Measurements from ENCODE around the gene CAMKK2. TPM values are rescaled to one million over a fixed set of nuclear protein-coding genes. Genes with fewer than 3 reads are reported as not detected.

The CAMKK2 gene
- total and polyA plus RNA-seq, 9 of the 15 experiments (the other 6 are each of a cell fraction or from before 2014, with no cell fraction given): 4.3 to 32.0 (median 18.2) TPM

DNA sequence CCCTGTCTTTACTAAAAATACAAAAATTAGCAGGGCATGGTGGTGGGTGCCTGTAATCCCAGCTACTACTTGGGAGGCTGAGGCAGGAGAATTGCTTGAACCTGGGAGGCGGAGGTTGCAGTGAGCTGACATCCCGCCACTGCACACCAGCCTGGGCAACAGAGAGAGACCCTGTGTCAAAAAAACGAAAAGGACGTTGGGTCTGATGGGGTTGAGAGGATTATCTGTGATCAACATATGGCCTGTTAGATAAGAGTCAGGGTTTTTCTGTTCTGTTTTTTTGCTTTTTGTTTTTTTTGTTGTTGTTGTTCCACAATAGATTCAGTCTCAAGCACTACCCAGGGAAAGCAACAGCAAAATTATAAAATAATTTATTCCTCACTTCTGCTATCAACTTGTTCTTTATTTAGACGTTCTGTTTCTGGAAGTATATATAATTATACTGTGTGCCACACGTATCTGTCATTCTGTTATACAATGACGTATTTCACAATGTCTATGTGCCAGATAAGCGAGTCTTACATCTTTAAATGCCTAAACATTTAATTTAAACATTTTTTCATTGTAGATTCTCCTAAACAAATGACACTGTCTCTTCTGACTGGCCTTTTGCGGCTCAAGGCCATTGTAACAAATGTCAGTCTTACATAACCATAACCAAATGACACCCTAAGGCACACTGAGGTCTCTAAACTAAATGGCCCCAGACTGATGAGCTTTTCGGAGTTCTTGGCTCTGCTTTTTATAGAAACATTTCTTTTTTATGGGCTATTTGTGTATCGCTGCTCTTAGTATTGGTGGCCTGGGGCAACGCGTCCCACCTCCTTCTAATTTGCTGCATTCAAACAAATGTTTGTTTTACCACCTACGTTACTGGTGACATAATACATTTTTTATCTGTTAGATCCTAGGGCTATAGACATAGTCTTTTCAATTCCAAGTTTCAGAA, 93.8 kb downstream of the CAMKK2 start (continued):
- TF ChIP-seq, protein P1, sequence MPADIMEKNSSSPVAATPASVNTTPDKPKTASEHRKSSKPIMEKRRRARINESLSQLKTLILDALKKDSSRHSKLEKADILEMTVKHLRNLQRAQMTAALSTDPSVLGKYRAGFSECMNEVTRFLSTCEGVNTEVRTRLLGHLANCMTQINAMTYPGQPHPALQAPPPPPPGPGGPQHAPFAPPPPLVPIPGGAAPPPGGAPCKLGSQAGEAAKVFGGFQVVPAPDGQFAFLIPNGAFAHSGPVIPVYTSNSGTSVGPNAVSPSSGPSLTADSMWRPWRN (IDR thresholded peaks at IDR 0.05; ENCODE audit: low read depth): peak; percentile 53
- TF ChIP-seq FOXM1 (IDR thresholded peaks at IDR 0.05; ENCODE audit: low read depth): peak; percentile 69
- no peak for TF ChIP-seq FOXM1 (CRISPR knock-in tag; IDR thresholded peaks at IDR 0.05; ENCODE audit: low read depth)
- 0 out of 2 replicates have a peak, but pooled peaks have one; percentile 9 for TF ChIP-seq ZNF239 (CRISPR knock-in tag; IDR thresholded peaks at IDR 0.05)
- TF ChIP-seq ARID1B (IDR thresholded peaks at IDR 0.05): peak; percentile 97
- no peak for TF ChIP-seq KLF6 (CRISPR knock-in tag; IDR thresholded peaks at IDR 0.05; ENCODE audit: borderline replicate concordance)
- peak; percentile 47 to 62; a peak in 3 of 4 replicates for TF ChIP-seq TRIM24 (IDR thresholded peaks at IDR 0.05)
- TF ChIP-seq SMAD4 (CRISPR knock-in tag; conservative IDR thresholded peaks at IDR 0.05): peak; percentile 56; the same call in 1 of the 2 replicates
- peak; percentile 77 for TF ChIP-seq TCF3 (CRISPR knock-in tag; IDR thresholded peaks at IDR 0.05)
- no peak for TF ChIP-seq ZNF311 (CRISPR knock-in tag; IDR thresholded peaks at IDR 0.05)
- TF ChIP-seq, protein P2, sequence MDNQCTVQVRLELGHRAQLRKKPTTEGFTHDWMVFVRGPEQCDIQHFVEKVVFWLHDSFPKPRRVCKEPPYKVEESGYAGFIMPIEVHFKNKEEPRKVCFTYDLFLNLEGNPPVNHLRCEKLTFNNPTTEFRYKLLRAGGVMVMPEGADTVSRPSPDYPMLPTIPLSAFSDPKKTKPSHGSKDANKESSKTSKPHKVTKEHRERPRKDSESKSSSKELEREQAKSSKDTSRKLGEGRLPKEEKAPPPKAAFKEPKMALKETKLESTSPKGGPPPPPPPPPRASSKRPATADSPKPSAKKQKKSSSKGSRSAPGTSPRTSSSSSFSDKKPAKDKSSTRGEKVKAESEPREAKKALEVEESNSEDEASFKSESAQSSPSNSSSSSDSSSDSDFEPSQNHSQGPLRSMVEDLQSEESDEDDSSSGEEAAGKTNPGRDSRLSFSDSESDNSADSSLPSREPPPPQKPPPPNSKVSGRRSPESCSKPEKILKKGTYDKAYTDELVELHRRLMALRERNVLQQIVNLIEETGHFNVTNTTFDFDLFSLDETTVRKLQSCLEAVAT (IDR thresholded peaks at IDR 0.05): peak in 1 of 2 experiments; percentile 55; a peak in 1 of 4 replicates
- no peak for TF ChIP-seq PHB (CRISPR knock-in tag; IDR thresholded peaks at IDR 0.05)
- peak; percentile 91 for TF ChIP-seq CEBPB (tag; IDR thresholded peaks at IDR 0.05)
- TF ChIP-seq, protein P3, sequence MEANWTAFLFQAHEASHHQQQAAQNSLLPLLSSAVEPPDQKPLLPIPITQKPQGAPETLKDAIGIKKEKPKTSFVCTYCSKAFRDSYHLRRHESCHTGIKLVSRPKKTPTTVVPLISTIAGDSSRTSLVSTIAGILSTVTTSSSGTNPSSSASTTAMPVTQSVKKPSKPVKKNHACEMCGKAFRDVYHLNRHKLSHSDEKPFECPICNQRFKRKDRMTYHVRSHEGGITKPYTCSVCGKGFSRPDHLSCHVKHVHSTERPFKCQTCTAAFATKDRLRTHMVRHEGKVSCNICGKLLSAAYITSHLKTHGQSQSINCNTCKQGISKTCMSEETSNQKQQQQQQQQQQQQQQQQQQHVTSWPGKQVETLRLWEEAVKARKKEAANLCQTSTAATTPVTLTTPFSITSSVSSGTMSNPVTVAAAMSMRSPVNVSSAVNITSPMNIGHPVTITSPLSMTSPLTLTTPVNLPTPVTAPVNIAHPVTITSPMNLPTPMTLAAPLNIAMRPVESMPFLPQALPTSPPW (CRISPR knock-in tag; IDR thresholded peaks at IDR 0.05): 0 out of 2 replicates have a peak, but pooled peaks have one; percentile 10
- no peak for TF ChIP-seq ZEB2 (IDR thresholded peaks at IDR 0.05)
- 0 out of 2 replicates have a peak, but pooled peaks have one; percentile 11 for TF ChIP-seq ESRRA (IDR thresholded peaks at IDR 0.05; ENCODE audit: borderline replicate concordance, low read depth)
- TF ChIP-seq, protein P4, sequence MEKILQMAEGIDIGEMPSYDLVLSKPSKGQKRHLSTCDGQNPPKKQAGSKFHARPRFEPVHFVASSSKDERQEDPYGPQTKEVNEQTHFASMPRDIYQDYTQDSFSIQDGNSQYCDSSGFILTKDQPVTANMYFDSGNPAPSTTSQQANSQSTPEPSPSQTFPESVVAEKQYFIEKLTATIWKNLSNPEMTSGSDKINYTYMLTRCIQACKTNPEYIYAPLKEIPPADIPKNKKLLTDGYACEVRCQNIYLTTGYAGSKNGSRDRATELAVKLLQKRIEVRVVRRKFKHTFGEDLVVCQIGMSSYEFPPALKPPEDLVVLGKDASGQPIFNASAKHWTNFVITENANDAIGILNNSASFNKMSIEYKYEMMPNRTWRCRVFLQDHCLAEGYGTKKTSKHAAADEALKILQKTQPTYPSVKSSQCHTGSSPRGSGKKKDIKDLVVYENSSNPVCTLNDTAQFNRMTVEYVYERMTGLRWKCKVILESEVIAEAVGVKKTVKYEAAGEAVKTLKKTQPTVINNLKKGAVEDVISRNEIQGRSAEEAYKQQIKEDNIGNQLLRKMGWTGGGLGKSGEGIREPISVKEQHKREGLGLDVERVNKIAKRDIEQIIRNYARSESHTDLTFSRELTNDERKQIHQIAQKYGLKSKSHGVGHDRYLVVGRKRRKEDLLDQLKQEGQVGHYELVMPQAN (IDR thresholded peaks at IDR 0.05; ENCODE audit: borderline replicate concordance): peak; percentile 28; the same call in 1 of the 2 replicates
- peak; percentile 87 for TF ChIP-seq ATF7 (IDR thresholded peaks at IDR 0.05)
- no peak for TF ChIP-seq ZC3H4 (CRISPR knock-in tag; IDR thresholded peaks at IDR 0.05; ENCODE audit: borderline replicate concordance)
- TF ChIP-seq, protein P5, sequence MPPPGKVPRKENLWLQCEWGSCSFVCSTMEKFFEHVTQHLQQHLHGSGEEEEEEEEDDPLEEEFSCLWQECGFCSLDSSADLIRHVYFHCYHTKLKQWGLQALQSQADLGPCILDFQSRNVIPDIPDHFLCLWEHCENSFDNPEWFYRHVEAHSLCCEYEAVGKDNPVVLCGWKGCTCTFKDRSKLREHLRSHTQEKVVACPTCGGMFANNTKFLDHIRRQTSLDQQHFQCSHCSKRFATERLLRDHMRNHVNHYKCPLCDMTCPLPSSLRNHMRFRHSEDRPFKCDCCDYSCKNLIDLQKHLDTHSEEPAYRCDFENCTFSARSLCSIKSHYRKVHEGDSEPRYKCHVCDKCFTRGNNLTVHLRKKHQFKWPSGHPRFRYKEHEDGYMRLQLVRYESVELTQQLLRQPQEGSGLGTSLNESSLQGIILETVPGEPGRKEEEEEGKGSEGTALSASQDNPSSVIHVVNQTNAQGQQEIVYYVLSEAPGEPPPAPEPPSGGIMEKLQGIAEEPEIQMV (tag; conservative IDR thresholded peaks at IDR 0.05; ENCODE audit: low read depth): 0 out of 2 replicates have a peak, but pooled peaks have one; percentile 21
- TF ChIP-seq CXXC5 (CRISPR knock-in tag; IDR thresholded peaks at IDR 0.05): peak; percentile 60

All from K562 (cell line).